Measurements from ENCODE around the gene PPP2R5E.

PPP2R5E gene

DNA sequence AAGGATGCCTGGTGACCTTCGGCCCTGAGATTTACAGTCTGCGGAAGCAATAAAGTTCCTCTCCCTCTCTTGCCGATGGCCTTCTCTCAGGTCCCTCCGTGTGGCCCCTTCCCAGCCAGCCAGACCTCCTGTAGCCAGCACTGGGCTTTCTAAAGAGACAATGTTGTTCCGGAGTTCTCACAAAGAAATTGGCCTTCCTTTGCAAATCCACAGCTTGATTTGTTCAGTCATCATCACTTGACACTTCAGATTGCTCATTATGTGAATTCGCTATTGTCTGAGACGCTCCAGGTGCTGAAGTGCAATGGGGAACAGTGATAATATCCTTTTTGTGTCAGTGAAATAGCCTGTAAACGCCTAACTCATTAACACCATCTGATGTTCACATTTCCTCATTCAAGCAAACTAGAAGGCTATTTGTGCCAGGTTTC lies 180.8 kb downstream of the PPP2R5E start:
- DNase-seq, result no peak

- DNase-seq, result no peak
These were observed 181.4 kb downstream of the PPP2R5E start for GRCh38 chr14:63361790-63362189.

DNA sequence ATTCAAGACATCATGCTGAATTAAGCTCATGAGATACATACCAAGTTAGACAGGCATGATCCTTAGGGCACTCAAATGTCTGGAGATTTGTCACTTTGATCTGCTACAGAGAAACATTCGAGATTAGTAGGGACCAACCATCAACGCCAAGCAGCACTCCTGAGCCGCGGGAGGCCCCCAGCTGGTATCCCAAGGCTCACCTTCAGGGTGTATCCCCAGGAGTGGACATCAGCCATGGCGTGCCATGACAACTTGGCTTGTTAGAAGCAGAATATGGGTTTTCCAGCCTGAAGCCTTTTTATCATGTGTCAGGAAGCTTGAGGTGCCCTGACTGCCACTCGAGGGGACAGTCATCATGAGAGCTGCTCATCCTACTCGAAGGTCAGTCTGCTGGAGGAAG lies 185.3 kb downstream of the PPP2R5E start:
- DNase-seq, result no peak

DNA sequence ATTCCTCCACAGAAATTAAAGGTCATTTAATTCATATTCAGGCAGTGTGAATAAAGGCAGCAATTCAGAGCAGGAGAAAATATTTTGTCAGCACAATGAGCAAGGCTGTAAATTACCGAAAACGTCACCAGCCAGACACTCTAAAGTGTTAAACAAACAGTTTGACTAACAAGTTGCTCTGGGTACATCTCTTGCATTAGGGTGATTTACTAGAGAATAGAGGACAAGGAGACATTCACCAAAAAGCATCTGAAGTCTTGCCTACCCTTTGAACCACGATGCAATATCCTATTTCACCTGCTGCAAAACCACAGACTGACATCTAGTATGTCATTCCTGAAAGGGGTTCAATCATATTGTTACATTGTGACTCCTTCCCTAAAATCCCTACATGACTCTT lies 197.4 kb downstream of the PPP2R5E start:
- DNase-seq, result peak; percentile 21

GRCh38 chr14:63344336-63344735 lies 198.8 kb downstream of the PPP2R5E start:
- DNase-seq, result no peak

- no peak for DNase-seq
These were observed 199.3 kb downstream of the PPP2R5E start for GRCh38 chr14:63343878-63344277.

DNA sequence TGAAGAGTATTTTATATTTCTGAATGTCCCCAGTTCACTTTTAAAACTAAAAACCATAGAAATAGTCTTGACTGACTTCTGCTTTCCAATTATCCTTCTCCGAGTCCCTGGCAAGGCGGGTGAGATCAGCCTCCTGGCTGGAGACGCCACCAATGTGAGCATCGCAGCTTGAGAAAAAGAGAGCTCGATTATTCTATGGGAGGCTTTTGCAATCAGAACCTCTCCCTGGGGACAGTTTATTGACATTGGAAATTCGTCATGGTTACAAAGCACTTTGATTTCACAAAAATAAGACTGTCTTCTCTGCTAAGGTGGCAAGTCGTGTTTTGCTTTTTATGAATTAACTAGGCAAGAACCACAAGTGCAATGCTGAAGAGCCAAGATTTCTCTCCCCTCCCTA lies 200.8 kb downstream of the PPP2R5E start:
- no peak for DNase-seq

DNA sequence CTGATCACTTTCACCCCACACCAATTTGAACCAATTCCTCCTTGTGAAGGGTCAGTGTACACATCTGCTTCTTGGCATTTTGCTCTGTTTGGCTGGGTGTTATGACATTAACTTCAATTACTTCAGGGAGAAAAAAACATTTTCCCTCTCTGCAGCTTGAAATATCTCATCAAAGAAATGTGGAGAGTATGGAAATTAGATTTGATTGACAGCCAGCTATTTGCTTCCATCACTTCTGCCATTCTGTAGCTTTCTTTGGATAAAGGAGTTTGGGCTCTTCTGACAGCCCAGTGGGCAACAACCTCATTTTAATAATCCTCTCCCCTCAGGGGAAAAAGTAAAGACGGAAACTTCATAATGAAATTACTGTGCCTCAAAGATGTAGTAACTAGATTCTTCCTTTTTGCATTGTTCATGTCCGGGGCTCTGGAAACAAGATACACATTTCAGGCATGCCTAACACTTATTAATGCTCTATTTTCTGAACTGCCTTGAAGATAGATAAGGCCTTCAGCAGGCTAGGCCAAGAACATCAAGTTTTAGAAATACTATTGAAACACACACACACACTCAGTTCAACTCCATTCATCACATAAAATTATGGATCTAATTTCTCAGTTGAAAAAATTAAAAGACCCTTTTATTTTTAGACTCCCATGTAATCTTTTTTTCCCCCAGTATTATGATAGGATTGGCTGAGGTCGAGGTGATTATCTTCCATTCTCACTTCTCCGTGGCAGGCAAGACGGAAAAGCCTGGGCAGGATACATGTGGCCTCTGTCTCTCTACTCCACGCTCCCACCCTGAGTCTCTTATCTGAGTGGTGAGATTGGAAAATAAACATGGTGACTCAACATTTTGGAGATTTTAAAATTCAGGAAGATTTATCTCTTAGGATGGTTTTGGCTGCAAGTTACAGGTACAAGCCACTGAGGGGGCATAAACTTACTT lies 214.1 kb downstream of the PPP2R5E start:
- no peak for DNase-seq

- DNase-seq, result no peak
These were observed 216.3 kb downstream of the PPP2R5E start for GRCh38 chr14:63326840-63327239.

DNA sequence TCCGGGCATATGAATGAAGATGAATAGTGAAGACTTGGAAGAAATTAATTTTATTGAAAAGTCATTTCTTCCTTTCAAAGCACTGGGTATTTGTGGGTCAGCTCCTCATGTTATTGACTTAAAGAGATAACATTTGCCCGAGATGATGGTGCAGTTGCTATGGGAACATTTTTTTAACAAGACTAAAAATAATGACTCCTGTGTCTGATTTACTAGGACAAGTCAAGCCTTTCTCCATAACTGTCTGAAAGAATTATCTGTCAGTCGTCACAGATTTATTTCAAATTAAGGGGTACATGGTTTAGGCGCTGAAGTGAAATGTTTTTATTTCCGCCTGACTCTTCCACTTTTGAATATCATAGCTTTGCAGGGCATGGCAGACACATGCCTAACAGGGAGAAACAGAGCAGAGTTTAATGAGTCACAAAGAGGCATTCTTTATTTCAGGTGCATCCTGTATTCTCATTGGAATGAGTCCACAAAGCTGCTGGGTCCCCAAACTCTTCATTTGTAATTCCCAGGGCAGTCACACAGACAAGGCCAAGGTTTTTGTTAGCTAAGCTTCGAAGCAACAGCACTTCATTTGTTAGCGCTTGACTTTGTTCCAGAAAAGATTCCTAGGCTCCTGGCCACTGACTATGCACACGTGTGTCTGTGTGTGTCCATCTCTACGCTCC lies 220.1 kb downstream of the PPP2R5E start:
- DNase-seq, result no peak

- DNase-seq, result no peak
These were observed 220.7 kb downstream of the PPP2R5E start for GRCh38 chr14:63322472-63322871.
